Measurements from ENCODE around the gene ZNRF2. TPM values are rescaled to one million over a fixed set of nuclear protein-coding genes. Genes with fewer than 3 reads are reported as not detected.
"Not testable (repeated sequence)": the region's sequence is repeated elsewhere in the genome, so short reads cannot be mapped to it uniquely, and the experiment has no call there.

Gene ZNRF2
- total RNA-seq, 1 donor from 2014 or later, result 11.7 TPM

GRCh38 chr7:30379741-30380140 is 95.3 kb downstream of the ZNRF2 start:
- no peak for DNase-seq (ENCODE audit: low spot score)
- intact Hi-C loops (cut with DNase I), result no loop called here

GRCh38 chr7:30380294-30380693 is 95.9 kb downstream of the ZNRF2 start:
- no peak for DNase-seq (ENCODE audit: low spot score)

DNA sequence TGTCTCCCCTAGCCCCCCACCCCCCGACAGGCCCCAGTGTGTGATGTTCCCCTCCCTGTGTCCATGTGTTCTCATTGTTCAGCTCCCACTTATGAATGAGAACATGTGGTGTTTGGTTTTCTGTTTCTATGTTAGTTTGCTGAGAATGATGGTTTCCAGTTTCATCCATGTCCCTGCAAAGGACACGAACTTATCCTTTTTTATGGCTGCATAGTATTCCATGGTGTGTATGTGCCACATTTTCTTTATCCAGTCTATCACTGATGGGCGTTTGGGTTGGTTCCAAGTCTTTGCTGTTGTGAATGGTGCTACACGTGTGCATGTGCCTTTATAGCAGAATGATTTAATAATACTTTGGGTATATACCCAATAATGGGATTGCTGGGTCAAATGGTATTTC is 96.4 kb downstream of the ZNRF2 start:
- DNase-seq (ENCODE audit: low spot score); intact Hi-C loops (cut with DNase I): not testable (repeated sequence)

More at GRCh38 chr7:30380294-30380693, 95.9 kb downstream of the ZNRF2 start:
- intact Hi-C loops (cut with DNase I), result no loop called here

GRCh38 chr7:30382607-30383006 is 98.2 kb downstream of the ZNRF2 start:
- intact Hi-C loops (cut with DNase I), result no loop called here
- no peak for DNase-seq (ENCODE audit: low spot score)

GRCh38 chr7:30389791-30390190 is 105.4 kb downstream of the ZNRF2 start:
- DNase-seq (ENCODE audit: low spot score), result no peak
- intact Hi-C loops (cut with DNase I), result no loop called here

DNA sequence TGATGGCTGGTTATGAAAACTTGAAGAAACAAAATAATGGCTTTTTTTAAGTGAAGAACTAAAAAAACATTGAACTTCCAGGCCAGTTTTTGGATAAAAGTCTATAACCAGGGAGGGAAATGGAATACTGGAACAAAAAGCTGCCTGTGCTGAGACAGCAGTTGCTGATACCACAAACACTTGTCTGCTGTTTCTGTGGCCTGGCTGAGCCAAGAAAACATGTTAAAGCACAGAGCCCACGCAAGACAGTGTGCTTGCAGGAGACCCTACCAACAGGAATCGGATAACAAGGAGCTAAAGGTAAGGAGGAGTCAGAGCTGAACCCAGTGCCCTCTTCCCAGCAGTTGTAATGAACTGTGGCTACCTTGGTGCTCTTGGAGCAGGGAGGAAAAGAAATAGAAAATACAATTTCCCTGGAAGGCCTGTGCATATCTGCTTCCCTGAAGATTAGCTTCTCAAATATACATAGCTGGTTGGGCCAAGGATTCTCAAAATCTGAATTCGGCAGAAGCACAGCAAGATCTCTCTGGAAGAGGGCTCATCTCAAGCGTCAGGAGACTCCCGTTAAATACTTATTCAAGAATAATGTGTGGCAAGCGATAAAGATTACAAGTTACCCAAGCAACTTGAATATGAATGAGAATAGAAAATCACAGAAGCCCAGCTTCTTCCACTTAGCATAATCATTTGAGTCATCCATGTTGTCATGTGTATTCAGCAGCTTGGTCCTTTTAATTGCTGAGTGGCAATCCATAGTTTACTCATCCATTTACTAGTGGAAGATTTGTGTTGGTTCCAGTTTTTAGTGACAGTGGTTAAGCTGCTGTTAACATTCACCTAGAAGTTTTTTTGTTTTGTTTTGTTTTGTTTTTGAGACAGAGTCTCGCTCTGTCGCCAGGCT is 106.6 kb downstream of the ZNRF2 start:
- intact Hi-C loops (cut with DNase I), result no loop called here
- DNase-seq (ENCODE audit: low spot score), result no peak

GRCh38 chr7:30391806-30392205 is 107.4 kb downstream of the ZNRF2 start:
- no peak for DNase-seq (ENCODE audit: low spot score)
- intact Hi-C loops (cut with DNase I), result no loop called here

- intact Hi-C loops (cut with DNase I), result no loop called here
- no peak for DNase-seq (ENCODE audit: low spot score)
Measured at GRCh38 chr7:30395676-30396075, 111.3 kb downstream of the ZNRF2 start.

DNA sequence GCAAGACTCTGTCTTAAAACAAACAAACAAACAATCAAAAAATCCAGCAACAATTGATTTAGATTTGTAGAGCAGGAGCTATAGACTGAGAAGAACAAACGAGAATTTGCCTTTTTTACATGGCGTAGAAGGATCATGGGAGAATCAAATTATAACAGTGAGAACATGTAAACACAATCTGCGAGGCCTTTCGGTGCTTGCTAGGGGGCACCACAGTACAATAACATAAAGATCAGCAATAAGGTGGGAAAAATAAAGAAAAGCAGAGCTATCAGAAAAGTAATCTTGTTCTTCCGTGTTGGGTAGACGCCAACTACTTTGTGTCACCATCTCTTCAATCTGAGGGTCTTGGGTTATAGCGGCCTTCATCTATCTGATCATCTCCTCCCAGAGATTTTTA is 112.0 kb downstream of the ZNRF2 start:
- no peak for DNase-seq (ENCODE audit: low spot score)
- intact Hi-C loops (cut with DNase I), result no loop called here

- intact Hi-C loops (cut with DNase I), result no loop called here
- no peak for DNase-seq (ENCODE audit: low spot score)
Measured at GRCh38 chr7:30403477-30403876, 119.1 kb downstream of the ZNRF2 start.

DNA sequence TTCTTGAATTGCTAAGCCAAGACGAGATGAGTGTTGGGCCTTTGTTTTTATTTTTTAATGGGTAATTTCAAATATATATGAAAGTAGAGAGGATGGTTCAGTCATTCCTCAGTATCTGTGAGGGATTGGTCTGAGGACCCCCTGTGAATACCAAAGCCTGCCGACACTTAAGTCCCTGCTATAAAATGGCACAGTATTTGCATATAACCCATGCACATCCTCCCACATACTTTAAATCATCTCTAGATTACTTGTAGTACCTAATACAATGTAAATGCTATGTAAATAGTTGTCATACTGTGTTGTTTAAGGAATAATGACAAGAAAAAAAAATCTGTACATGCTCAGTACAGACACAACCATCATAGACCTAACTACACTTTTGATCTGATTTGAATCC is 120.8 kb downstream of the ZNRF2 start:
- intact Hi-C loops (cut with DNase I), result no loop called here
- DNase-seq (ENCODE audit: low spot score), result no peak

GRCh38 chr7:30406664-30407425 is 122.4 kb downstream of the ZNRF2 start:
- intact Hi-C loops (cut with DNase I), result no loop called here
- no peak for DNase-seq (ENCODE audit: low spot score)

GRCh38 chr7:30411173-30411572 is 126.8 kb downstream of the ZNRF2 start:
- DNase-seq (ENCODE audit: low spot score), result no peak
- intact Hi-C loops (cut with DNase I), result loop anchor here (10.0 kb wide), 1 partner anchor 246 kb away; no protein-coding TSS in a partner anchor

- intact Hi-C loops (cut with DNase I), result loop anchor here (2.0 to 10.0 kb wide), 2 partner anchors 135 to 247 kb away; no protein-coding TSS in a partner anchor
- no peak for DNase-seq (ENCODE audit: low spot score)
Measured at GRCh38 chr7:30411897-30412296, 127.5 kb downstream of the ZNRF2 start.

DNA sequence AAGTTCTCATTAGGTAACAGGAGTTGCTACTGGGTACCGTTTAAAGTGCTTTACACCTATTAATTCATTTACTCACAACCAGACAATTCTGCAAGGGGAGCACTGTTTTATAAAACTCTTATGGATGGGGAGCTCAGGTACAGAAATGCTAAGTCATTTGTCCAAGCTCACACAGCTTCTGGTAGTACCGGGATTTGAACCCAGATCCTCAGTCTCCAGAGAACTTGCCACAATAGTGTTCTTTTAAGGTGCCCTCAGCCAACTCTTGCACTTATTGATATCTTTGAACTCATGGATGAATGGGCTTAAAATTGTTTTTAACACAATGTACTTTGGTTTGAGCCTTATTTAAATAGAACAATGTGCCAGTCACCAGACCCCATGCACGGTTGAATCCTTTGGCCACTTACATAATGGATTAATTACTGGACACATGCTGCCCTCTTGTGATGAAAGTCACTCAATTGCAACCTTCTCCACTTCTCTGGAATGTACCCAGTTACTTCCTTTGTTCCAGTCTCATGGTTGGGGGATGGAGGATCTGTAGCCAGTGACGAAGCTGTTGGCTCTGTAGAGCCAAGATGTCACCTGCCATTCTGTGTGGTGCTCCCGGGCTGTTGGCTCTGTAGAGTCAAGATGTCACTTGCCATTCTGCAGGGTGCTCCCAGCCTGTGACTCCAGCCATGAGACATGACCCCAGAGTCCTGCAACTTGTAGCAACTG is 128.5 kb downstream of the ZNRF2 start:
- intact Hi-C loops (cut with DNase I), result loop anchor here (2.0 to 10.0 kb wide), 2 partner anchors 136 to 248 kb away; no protein-coding TSS in a partner anchor
- DNase-seq (ENCODE audit: low spot score), result no peak

DNA sequence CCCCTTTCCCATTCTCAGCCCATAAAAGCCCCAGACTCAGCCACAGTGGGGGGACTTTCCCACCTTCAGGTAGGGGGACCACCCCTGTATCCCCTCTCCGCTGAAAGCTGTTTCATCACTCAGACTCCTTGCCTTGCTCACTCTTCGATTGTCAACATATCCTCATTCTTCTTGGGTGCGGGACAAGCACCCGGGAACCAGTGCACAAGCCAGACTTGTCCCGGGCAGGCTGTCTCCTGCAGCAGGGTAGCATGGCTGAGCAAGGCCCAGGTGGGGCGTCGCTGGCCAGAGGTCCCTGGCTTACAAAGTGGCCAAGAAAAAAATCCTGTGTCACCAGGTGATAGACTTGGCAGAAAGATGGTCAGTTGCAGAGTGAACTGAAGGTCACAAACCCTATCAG is 129.5 kb downstream of the ZNRF2 start:
- intact Hi-C loops (cut with DNase I), result loop anchor here (2.0 to 10.0 kb wide), 2 partner anchors 137 to 249 kb away; no protein-coding TSS in a partner anchor
- DNase-seq (ENCODE audit: low spot score), result no peak

Measured in cardiac septum (tissue), 1 donor.